ENCODE results near the gene LPIN2. TPM values are rescaled to one million over a fixed set of nuclear protein-coding genes. Genes with fewer than 3 reads are reported as not detected.
A peak's percentile ranks its signal among the peaks of the same experiment; 100 is the strongest.

LPIN2 gene
- total and polyA plus RNA-seq, 2 of the 13 experiments (the other 11 are each of a cell fraction or from before 2014, with no cell fraction given), result 46.0 to 119 TPM

DNA sequence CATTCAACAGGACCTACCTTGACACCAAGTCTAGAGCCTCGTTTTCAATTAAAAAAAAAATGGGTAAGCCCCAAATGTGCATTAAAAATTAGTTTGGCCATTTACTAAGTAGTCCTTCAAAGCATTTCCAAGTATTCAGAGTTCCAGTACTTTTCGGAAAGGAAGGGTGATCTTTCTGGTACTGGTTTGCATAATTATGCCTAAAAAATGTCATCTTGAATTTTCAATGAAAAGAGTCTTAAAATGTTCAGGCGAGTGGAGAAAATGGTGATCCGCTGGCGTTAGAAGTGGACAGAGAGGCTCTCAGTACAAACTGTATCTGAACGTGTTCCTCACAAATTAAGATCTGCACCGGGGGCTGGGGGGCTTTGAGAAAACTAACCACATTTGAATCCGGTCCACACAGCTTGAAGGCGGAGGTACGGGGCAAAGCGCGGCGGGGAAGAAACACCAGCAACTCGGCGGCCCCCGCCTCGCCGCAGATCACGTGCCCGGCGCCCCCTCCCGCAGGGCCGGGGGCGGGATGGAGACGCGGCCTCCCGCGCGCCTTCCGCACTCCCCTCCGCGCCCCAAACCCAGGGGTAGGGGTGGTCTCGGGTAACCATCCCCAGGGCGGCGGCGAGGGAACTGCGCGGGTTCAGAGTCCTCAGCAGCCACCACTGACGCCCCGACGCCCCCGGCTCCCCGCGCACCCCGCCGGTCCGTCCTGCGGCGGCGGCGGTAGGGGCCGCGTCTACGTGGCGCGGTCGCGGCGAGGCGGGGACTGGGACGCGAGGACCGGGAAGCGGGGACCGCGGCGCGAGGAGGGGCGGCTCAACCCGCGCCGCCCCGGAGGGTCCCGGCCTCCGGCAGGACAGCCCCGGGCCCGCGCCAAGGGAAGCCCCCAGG is 564 bp downstream of the LPIN2 start (continued):
- TF ChIP-seq HOXA9 (CRISPR knock-in tag; IDR thresholded peaks at IDR 0.05; ENCODE audit: borderline replicate concordance) (no peak; the same call in 1 of the 2 replicates), MAZ (IDR thresholded peaks at IDR 0.05; ENCODE audit: borderline replicate concordance, low read depth, low read length) (peak; percentile 55; the same call in 1 of the 2 replicates), MAZ (CRISPR knock-in tag; IDR thresholded peaks at IDR 0.05; ENCODE audit: low read depth) (peak; percentile 78), PTBP1 (IDR thresholded peaks at IDR 0.05; ENCODE audit: low read depth, low read length, poor library complexity, severe bottlenecking) (no peak), IKZF4 (CRISPR knock-in tag; IDR thresholded peaks at IDR 0.05; ENCODE audit: borderline replicate concordance, low read depth, not compliant biosample characterization) (no peak)
- TF ChIP-seq, protein P1, sequence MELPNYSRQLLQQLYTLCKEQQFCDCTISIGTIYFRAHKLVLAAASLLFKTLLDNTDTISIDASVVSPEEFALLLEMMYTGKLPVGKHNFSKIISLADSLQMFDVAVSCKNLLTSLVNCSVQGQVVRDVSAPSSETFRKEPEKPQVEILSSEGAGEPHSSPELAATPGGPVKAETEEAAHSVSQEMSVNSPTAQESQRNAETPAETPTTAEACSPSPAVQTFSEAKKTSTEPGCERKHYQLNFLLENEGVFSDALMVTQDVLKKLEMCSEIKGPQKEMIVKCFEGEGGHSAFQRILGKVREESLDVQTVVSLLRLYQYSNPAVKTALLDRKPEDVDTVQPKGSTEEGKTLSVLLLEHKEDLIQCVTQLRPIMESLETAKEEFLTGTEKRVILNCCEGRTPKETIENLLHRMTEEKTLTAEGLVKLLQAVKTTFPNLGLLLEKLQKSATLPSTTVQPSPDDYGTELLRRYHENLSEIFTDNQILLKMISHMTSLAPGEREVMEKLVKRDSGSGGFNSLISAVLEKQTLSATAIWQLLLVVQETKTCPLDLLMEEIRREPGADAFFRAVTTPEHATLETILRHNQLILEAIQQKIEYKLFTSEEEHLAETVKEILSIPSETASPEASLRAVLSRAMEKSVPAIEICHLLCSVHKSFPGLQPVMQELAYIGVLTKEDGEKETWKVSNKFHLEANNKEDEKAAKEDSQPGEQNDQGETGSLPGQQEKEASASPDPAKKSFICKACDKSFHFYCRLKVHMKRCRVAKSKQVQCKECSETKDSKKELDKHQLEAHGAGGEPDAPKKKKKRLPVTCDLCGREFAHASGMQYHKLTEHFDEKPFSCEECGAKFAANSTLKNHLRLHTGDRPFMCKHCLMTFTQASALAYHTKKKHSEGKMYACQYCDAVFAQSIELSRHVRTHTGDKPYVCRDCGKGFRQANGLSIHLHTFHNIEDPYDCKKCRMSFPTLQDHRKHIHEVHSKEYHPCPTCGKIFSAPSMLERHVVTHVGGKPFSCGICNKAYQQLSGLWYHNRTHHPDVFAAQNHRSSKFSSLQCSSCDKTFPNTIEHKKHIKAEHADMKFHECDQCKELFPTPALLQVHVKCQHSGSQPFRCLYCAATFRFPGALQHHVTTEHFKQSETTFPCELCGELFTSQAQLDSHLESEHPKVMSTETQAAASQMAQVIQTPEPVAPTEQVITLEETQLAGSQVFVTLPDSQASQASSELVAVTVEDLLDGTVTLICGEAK (IDR thresholded peaks at IDR 0.05), result no peak
- TF ChIP-seq, protein P1 (CRISPR knock-in tag; IDR thresholded peaks at IDR 0.05), result no peak
- TF ChIP-seq, protein P2, sequence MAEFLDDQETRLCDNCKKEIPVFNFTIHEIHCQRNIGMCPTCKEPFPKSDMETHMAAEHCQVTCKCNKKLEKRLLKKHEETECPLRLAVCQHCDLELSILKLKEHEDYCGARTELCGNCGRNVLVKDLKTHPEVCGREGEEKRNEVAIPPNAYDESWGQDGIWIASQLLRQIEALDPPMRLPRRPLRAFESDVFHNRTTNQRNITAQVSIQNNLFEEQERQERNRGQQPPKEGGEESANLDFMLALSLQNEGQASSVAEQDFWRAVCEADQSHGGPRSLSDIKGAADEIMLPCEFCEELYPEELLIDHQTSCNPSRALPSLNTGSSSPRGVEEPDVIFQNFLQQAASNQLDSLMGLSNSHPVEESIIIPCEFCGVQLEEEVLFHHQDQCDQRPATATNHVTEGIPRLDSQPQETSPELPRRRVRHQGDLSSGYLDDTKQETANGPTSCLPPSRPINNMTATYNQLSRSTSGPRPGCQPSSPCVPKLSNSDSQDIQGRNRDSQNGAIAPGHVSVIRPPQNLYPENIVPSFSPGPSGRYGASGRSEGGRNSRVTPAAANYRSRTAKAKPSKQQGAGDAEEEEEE (CRISPR knock-in tag; IDR thresholded peaks at IDR 0.05; ENCODE audit: borderline replicate concordance), result no peak
- TF ChIP-seq, protein P3, sequence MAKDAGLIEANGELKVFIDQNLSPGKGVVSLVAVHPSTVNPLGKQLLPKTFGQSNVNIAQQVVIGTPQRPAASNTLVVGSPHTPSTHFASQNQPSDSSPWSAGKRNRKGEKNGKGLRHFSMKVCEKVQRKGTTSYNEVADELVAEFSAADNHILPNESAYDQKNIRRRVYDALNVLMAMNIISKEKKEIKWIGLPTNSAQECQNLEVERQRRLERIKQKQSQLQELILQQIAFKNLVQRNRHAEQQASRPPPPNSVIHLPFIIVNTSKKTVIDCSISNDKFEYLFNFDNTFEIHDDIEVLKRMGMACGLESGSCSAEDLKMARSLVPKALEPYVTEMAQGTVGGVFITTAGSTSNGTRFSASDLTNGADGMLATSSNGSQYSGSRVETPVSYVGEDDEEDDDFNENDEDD (CRISPR knock-in tag; IDR thresholded peaks at IDR 0.05; ENCODE audit: borderline replicate concordance), result peak; percentile 53; the same call in 1 of the 2 replicates
- TF ChIP-seq, protein P4, sequence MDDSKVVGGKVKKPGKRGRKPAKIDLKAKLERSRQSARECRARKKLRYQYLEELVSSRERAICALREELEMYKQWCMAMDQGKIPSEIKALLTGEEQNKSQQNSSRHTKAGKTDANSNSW (CRISPR knock-in tag; IDR thresholded peaks at IDR 0.05; ENCODE audit: borderline replicate concordance), result peak; percentile 64; the same call in 1 of the 2 replicates

Measured in HepG2 (cell line).